Lower leg skin (tissue), 3 donors: ENCODE data around the gene C14orf132.

ENCODE experiments used
- CTCF ChIP-seq, 3 donors: fragments of 450-650 bp; IDR thresholded peaks; one replicate each; pipeline ENCODE4 v1.5.1; 2016; ENCODE audit warnings: antibody characterized with exemption in 3 of 3, mild to moderate bottlenecking in 3 of 3, moderate library complexity in 2 of 3
- POLR2A ChIP-seq, 2 donors: fragments of 450-650 bp; IDR thresholded peaks; one replicate each; pipeline ENCODE4 v1.6.1; 2016 to 2017; ENCODE audit warnings: antibody characterized with exemption in 2 of 2, mild to moderate bottlenecking in 1 of 2, moderate library complexity in 1 of 2

GRCh38 chr14:96078625-96079016 lies 39.5 kb downstream of the C14orf132 start:
- no peak for TF ChIP-seq CTCF (IDR thresholded peaks at IDR 0.05)
- no peak for TF ChIP-seq POLR2A (IDR thresholded peaks at IDR 0.05)
